HG02571 (cell line): ENCODE measurements around the gene NCK2.
A peak's percentile ranks its signal among the peaks of the same experiment; 100 is the strongest.

Source experiments
- ATAC-seq: cut with Tn5 transposase; IDR thresholded peaks from one replicate; pipeline ENCODE4 v1.9.1; 2021; ENCODE audit warnings: mild to moderate bottlenecking, moderate library complexity; ENCODE audit not compliant: unreplicated experiment

Gene NCK2

GRCh38 chr2:105744909-105745853 is at the start of gene NCK2:
Gene NCK2, plus strand, starts transcription at chr2:105744912. Its CDS starts 110,152 bp downstream, at chr2:105855064.
- ATAC-seq, result peak; percentile 15

DNA sequence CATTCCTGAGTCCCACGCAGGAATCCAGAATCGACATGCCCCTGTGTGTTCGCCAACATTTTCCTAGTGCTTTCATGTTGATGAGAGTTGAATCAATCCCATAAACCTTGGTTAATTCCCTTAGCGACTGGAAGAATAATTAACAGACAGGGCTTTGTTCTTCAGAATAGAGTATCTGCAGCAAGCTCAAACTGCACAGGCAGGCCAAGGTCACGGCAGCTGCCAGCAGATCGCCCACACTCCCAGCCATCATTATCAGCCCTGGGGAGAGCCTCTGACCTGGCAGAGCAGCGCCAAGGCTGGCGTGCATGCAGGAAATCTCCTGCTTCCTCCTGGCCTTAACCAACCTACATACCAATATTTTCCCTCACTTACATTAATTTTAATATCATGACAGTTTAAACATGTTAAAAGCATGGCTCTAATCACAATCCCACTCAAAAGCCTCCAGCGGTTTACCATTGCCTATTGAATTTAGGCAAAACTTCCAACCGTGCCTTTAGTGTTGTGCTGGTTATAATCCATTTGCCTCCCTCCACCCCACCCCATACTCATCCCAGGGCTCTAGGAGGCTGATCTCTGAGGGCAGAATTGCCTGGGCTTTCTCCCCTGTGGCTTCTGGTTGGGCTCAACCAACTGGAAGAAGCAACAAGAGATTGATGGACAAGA is 46.8 kb upstream of the NCK2 start:
- ATAC-seq, result no peak

- no peak for ATAC-seq
These were observed 45.9 kb upstream of the NCK2 start for GRCh38 chr2:105698820-105699219.

- ATAC-seq, result no peak
These were observed 43.7 kb upstream of the NCK2 start for GRCh38 chr2:105701042-105701441.

DNA sequence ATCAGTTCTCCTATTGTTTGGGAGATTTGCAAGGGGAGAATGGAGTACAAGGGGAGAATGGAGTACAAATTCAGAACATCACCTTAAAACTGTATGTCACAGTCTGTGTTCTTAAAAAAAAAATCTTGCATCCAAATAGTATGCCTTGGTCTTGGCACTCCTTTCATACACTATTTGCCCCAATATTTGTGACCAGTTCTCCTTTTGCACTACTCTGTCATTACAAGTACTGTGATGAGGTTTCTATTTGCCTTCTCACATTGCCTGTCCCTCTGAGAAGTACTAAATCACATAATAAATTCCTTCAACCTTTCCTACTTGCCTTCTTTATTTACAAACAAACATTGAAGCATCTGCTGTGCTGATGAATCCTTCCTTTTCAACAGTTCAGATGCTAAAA is 36.0 kb upstream of the NCK2 start:
- no peak for ATAC-seq

GRCh38 chr2:105711394-105711793 is 33.3 kb upstream of the NCK2 start:
- ATAC-seq, result no peak

- ATAC-seq, result no peak
These were observed 32.4 kb upstream of the NCK2 start for GRCh38 chr2:105712166-105712915.

DNA sequence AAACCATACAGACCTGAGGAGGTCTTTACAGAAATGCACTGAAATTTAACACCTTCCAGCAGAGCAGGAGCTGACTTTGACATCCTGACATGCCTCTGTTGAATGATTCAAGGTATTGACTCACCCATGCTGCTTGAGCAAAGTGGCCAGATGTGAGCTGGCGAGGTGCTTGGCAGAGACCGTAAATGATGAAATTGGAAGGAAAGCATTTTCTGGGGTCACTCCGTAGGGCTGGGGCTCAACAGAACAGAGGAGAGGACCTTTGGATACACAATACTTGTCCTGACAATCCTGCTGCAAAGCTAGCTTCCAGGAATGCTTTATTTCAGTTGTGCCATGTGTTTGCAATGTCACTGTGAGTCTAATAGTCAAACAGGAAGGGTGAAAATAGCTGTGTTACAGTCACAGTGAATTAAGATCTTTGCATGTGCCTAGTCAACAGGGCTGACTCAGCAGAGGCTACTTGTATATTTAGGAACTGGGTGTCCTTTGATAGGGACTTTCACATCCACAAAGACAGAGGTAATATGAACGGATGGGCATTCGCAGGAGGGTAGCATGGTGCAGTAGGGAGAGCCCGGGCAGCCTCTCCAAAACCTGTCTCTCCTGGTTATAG is 31.6 kb upstream of the NCK2 start:
- ATAC-seq, result no peak

- no peak for ATAC-seq
These were observed 30.6 kb upstream of the NCK2 start for GRCh38 chr2:105714141-105714540.

GRCh38 chr2:105718846-105719481 is 25.7 kb upstream of the NCK2 start:
- no peak for ATAC-seq

- no peak for ATAC-seq
These were observed 22.7 kb upstream of the NCK2 start for GRCh38 chr2:105721991-105722511.

GRCh38 chr2:105722726-105723297 is 21.9 kb upstream of the NCK2 start:
- no peak for ATAC-seq

- ATAC-seq, result no peak
These were observed 21.3 kb upstream of the NCK2 start for GRCh38 chr2:105723431-105723830.

GRCh38 chr2:105725388-105725787 is 19.3 kb upstream of the NCK2 start:
- ATAC-seq, result peak; percentile 26

GRCh38 chr2:105730170-105730569 is 14.5 kb upstream of the NCK2 start:
- no peak for ATAC-seq

DNA sequence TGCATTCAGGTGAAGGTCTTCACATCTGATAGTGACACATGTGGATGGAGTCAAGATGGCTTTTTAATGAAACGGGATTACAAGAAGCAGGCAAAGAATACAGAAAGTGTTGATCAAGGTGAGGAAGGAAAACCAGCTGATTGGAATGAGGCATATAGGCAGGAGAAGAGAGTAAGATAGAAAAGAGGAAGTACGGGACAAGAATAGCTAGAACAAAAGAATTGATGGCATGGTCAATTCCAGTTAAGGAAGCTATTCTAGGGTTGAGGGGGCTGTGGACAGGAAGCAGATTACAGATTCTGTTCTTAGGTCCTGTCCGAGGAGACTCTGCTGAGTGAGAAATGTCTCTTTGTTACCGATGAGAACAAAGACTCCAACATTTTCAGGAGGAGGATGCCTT is 13.2 kb upstream of the NCK2 start:
- no peak for ATAC-seq

- no peak for ATAC-seq
These were observed 12.6 kb upstream of the NCK2 start for GRCh38 chr2:105732101-105732500.

DNA sequence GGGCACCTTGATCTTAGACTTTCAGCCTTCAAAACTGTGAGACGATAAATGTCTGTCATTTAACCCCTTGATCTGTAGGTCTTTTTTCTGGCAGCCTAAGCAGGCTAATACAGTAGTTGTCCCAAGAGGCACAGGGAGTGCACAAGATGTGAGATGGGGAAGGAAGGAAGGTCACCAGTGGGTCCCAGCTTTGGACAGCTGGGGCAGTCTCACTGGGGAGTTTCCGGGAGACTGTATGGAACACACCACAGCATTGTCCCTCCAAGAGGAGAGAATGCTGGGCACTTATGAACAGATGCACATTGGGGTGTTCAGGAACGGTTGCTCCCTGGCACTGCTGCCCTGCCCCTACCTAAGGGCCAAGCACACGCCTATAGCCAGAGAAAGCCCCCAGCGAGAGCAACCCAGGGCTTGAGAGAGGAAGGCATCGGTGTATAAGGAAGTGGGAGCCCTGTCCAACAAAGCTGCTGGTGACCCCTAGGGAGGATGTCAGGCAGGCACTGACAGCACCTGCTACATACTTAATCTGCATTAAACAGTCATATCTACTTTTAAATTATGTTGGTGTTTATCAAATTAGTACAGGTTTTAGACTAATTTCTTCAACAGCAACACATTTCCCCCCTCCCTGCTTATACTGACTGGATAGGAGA is 11.6 kb upstream of the NCK2 start:
- no peak for ATAC-seq

- ATAC-seq, result no peak
These were observed 10.8 kb upstream of the NCK2 start for GRCh38 chr2:105733875-105734274.
